Activated naive CD4-positive, alpha-beta T cell treated with anti-CD3 and anti-CD28 coated beads, Interleukin-2, amount 50 U/mL, for 16 hours (primary cell): ENCODE results near the gene PAX8.

ENCODE experiments used
- DNase-seq: peaks from one replicate; pipeline ENCODE4 v3.0.0-alpha.2; 2020

The PAX8 gene

GRCh38 chr2:113236367-113237159, 42.2 kb downstream of the PAX8 start:
- DNase-seq: no peak

- DNase-seq: peak; percentile 62
Observed at GRCh38 chr2:113235347-113236226, 43.1 kb downstream of the PAX8 start.

GRCh38 chr2:113234721-113235346, 43.9 kb downstream of the PAX8 start:
- no peak for DNase-seq

DNA sequence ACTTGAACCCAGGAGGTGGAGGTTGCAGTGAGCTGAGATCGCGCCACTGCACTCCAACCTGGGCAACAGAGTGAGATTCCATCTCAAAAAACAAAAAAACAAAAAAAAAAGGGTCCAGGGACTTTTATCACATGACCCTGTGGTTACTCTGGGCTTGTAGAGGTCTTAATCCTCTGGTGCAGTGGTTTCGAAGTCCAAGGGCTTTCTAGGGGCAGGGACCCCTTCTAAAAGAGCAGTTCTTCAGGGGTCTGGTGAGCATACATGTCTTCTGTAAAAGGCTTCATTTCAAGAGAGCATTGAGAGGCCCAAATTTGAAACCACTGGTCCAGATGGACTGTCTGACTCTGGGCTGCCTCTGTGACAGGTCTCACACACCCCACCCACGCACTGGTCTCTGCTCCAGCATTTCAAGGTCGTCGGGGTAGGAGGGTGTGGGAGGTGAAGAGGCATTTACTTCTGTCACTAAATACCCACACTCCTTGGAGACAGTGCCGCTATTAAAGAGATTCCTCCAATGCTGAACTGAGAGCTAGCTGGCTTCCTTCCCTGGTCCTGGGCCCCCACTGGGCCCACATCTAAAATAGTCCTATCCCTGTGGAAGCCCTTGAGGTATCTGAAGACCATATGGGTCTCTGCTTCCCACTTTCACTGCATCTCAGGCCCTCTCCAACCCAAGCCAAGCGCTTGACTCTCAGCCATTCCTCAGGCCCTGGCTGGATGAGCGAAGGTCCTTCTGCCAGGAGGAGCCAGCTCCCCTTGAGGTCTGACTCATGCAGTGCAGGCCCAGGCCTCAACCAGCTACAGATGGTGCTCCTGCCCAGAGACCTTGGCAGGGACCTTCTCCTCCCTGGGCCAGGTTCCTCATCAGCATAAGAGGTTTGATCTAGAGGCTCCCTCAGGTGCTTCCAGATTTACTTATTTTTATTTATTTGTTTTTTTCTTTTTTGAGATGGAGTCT, 44.8 kb downstream of the PAX8 start:
- DNase-seq: no peak

DNA sequence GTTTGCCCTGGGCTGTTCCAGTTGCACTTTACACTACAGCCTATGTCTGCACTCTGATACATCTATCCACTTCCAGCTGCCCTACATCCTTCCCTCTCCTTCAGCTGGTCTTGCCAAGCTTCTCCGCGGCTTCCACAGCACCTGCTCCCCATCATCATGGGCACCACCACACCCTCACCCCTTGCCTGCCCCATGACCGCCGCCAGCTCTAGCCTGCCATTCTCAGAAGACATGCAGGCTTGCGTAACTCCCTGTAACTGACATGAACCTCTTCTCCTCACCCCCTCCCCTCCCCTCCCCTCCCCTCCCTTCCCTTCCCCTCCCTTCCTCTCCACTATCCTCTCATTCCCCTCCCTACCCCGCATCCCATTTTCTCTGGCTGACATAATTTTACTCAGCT, 46.0 kb downstream of the PAX8 start:
- no peak for DNase-seq

GRCh38 chr2:113232123-113232522, 46.6 kb downstream of the PAX8 start:
- no peak for DNase-seq

GRCh38 chr2:113231064-113231463, 47.7 kb downstream of the PAX8 start:
- DNase-seq: no peak

- no peak for DNase-seq
Observed at GRCh38 chr2:113230531-113230930, 48.2 kb downstream of the PAX8 start.

DNA sequence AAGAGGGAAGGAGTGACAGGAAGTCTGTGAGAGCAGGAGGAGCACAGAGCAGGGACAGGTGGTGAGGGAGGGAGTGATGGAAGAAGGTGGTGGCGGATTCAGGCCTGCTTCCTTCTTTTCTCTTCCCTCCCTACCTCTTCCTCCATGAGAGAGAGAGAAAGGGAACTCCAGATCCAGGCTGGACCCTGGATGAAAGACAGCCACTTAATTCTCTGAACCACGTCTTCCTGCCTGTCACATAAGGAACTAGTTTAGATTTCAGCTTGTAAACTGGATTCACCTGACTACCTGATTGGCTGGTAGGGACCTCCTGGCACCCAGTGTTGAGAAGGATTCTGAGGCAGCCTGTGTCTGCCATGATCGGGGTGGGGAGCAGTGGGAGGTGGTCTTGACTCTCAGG, 48.9 kb downstream of the PAX8 start:
- no peak for DNase-seq

- DNase-seq: no peak
Observed at GRCh38 chr2:113228991-113229716, 49.6 kb downstream of the PAX8 start.

DNA sequence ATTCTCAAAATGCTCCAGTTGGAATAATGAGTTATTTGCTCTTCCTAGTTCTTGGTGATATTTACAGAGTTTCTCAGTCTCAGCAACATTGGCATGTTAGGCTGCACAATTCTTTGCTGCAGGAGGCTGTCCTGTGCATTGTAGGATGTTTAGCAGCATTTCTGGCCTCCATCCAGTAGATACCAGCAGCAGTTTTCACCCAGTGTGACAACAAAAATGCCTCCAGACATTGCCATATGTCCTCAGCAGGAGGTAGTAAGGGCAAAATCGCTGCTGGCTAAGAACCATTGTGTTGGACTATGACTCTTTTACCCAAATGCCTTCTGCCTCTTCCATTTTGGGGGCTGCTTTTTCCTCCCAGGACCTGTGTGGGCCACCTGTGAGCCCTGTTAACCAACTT, 50.4 kb downstream of the PAX8 start:
- DNase-seq: no peak

GRCh38 chr2:113227698-113228097, 51.0 kb downstream of the PAX8 start:
- DNase-seq: no peak

DNA sequence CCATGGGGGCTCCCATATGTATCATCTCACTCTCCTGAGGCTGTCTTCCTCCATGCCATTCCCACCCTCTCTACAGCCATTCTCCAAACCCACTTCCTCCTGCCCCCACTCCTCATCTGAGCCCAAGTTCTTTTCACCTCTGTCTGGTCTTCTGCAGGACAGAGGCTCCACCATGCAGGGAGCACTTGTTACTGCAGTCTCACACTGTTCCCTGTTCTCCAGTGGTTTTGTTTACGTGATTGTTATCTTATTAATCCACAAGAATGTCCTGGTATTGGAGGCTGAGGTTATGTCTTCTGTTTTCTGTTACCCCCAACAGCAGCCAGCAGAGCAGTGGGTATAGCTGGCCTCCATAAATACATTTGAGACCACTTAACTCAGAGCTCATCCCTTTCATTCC, 51.4 kb downstream of the PAX8 start:
- no peak for DNase-seq

DNA sequence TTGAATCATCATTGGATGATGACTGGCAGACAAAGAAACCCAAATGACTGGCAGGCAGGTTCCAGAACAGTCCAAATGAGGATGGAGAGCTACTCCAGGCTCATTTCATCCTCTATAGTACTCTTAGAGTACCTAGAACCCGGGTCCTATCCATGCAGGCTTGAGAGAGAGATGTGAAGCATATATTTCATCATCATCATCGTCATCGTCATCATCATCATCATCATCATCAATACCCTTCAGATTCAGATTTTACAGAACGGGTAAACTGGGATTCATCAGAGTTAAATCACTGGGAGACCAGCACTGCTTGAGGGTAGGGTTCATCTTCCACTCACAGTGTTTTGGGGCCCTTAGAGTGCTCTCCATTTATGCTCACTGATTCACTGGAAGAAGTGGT, 52.3 kb downstream of the PAX8 start:
- DNase-seq: no peak

DNA sequence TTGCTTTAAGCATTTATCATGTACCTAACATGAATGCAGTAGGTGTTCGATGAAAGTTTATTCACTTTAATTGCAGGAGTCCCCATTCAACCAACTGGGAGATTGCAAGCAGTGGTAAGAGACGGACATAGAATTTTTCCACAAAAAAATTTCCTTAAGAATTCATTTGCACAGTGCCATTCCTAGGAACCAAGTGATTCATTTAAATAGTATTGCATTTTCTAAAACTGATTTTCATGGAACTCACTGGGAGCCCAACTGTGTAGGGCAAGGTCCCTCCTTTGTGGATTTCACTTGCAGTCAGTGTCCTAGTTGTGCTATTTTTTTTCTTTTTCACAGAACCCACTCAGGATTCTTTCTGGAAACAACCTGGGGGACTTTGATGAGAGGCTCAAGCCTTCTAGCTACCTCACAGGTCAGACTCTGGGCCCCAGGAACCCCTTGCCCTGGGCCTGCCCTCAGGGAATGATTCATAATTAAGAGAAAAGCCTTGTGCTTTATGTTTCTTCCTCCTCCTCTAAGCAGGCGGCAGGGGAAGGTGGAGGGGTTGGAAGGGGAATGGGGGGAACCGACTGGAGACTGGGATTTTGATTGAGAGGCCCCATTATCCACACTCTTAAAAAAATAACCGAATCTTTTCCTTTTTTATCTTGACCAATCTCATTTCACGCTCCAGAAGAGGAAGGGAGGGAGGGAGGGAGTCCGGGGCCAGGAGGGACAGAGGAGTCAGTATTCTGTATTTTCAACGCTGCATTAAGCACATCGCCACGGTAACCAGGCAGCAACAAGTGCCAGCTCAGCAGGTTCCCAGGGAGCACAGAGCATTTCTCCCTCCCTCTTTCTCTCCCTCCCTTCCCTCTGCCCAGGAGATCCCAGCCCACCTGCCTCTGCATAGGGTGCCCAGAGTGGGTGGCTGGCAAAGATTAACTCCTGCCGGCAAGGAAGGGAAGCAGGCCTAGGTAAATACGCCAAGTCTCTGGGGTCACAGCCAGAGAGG, 53.2 kb downstream of the PAX8 start:
- DNase-seq: no peak

- DNase-seq: no peak
Observed at GRCh38 chr2:113224647-113225236, 54.0 kb downstream of the PAX8 start.

- DNase-seq: no peak
Observed at GRCh38 chr2:113223813-113224212, 54.9 kb downstream of the PAX8 start.

DNA sequence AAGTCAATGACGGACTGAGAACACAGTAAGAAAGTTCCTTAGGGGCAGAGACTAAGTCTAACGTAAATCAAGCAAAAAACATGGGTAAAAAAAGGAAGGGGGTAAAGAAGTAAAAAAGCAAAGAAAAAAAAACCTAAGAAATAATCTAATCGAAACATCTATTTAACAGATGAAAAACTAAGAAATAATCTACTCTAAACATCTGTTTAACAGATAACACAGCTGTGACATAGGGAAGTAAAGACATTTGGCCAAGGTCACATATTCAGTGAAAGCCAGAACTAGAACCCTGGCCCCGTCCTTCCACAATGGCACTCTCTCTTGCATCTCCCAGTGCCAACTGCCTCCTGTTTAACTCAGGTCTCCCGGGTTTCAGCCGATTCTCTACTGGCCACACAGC, 56.9 kb downstream of the PAX8 start:
- no peak for DNase-seq

DNA sequence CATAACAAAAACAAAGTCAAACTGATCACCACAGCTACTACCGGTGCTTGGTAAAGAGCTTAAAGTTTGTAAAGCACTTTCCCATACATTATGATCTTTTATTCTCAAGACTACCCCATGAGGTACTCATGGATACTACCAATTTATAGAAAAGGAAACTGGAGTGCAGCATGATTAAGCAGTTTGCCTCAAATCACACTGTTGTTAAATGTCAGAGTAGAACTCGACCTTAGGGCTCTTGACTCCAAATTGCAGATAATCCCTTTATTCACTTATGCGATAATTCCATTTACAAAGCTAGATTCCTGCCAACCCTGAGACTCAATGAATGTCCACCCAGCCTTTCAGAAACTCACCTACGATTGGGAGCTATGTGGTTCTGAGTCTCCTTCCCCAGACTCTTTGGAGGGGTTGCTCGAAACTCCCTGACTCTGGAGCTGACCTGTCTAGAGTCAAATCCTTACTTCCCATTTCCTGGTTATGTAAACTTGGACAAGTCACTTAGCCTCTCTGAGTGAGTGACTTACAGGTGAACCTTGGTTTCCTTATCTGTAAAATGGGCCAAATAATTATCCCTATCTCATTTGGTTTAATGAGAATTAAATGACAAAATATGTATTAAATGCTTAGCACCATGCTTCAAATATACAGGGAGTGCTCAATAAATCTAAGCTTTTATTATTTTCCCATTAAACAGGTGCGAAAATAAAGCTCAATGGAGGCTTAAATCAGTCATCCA, 57.6 kb downstream of the PAX8 start:
- DNase-seq: no peak
